GM10266 (cell line): Measurements from ENCODE around the gene BRAF.

ENCODE experiments used
- DNase-seq: peaks from one replicate; pipeline ENCODE4 v3.0.0; 2012; ENCODE audit errors: extremely low spot score
- CTCF ChIP-seq: IDR thresholded peaks from 2 replicates; pipeline ENCODE4 v1.5.1; 2012; ENCODE audit warnings: mild to moderate bottlenecking, low read depth; ENCODE audit not compliant: control insufficient read depth, insufficient read depth; ENCODE audit errors: missing control alignments

BRAF gene

GRCh38 chr7:140924019-140924820 is 509 bp downstream of the BRAF start:
- peak; percentile 60 for TF ChIP-seq CTCF
- peak; percentile 84 for DNase-seq

- TF ChIP-seq CTCF, result no peak
- no peak for DNase-seq
Measured at GRCh38 chr7:140923358-140924006, 1.2 kb downstream of the BRAF start.

GRCh38 chr7:140922741-140923345 is 1.9 kb downstream of the BRAF start:
- DNase-seq, result no peak
- no peak for TF ChIP-seq CTCF

- no peak for TF ChIP-seq CTCF
- no peak for DNase-seq
Measured at GRCh38 chr7:140920745-140921144, 4.0 kb downstream of the BRAF start.

GRCh38 chr7:140918236-140918635 is 6.5 kb downstream of the BRAF start:
- no peak for DNase-seq

GRCh38 chr7:140917258-140917657 is 7.5 kb downstream of the BRAF start:
- no peak for DNase-seq
- TF ChIP-seq CTCF, result no peak

More at GRCh38 chr7:140918236-140918635, 6.5 kb downstream of the BRAF start:
- TF ChIP-seq CTCF, result no peak
